Caco-2 (cell line): Measurements from ENCODE around the gene CACNA1A. TPM values are rescaled to one million over a fixed set of nuclear protein-coding genes. Genes with fewer than 3 reads are reported as not detected.

Source experiments
- BruUV-seq: library from RNA; stranded (reverse); fragments of 400-500 nt; replicated peaks from 2 replicates; lab custom pipeline; 2021; lab: Mats Ljungman, UMichigan
- CTCF ChIA-PET: fragments of 300-600 bp; sonication (Branson Sonifier 250); formaldehyde crosslinking; loops from one replicate; lab custom pipeline; 2022; ENCODE audit warnings: antibody characterized with exemption; lab: Charles Lee
- POLR2A ChIA-PET: fragments of 300-600 bp; sonication (Branson Sonifier 250); formaldehyde crosslinking; loops from one replicate; lab custom pipeline; 2022; ENCODE audit warnings: antibody characterized with exemption; lab: Charles Lee
- DNase-seq, 2 experiments: peaks; one replicate each; pipeline versions ENCODE4 v3.0.0 to v3.0.0-alpha.2; 2020 to 2022
- H3K27me3 ChIP-seq: replicated peaks from 2 replicates; pipeline ENCODE4 v1.6.0; 2011; ENCODE audit warnings: low read length; ENCODE audit not compliant: control insufficient read depth, insufficient read depth
- H3K36me3 ChIP-seq: 2 replicates; pipeline ENCODE4 v1.5.1; 2011; ENCODE audit warnings: low read length; ENCODE audit not compliant: control insufficient read depth, insufficient read depth
- H3K4me1 ChIP-seq: fragments of 250-450 bp; sonication (Bioruptor Pico); 2 replicates; pipeline ENCODE4 v1.5.1; 2020; ENCODE audit warnings: mild to moderate bottlenecking
- H3K4me3 ChIP-seq: 2 replicates; pipeline ENCODE4 v1.5.1; 2011; ENCODE audit warnings: low read depth, mild to moderate bottlenecking, control low read depth, low read length
- H3K9me3 ChIP-seq: fragments of 250-450 bp; sonication (Bioruptor Pico); 2 replicates; pipeline ENCODE4 v1.5.1; 2020; ENCODE audit warnings: mild to moderate bottlenecking, moderate library complexity
- H3K27ac Mint-ChIP-seq: one replicate; pipeline ENCODE4 v1.8.0; 2022; ENCODE audit warnings: mixed read lengths; ENCODE audit not compliant: unreplicated experiment
- H3K27me3 Mint-ChIP-seq: one replicate; pipeline ENCODE4 v1.8.0; 2022; ENCODE audit warnings: mixed read lengths; ENCODE audit not compliant: insufficient read depth, unreplicated experiment
- H3K36me3 Mint-ChIP-seq: one replicate; pipeline ENCODE4 v1.8.0; 2022; ENCODE audit warnings: mild to moderate bottlenecking, mixed read lengths; ENCODE audit not compliant: insufficient read depth, unreplicated experiment
- H3K4me1 Mint-ChIP-seq: one replicate; pipeline ENCODE4 v1.8.0; 2022; ENCODE audit warnings: low read depth, mixed read lengths; ENCODE audit not compliant: unreplicated experiment
- H3K4me3 Mint-ChIP-seq: one replicate; pipeline ENCODE4 v1.8.0; 2022; ENCODE audit warnings: mild to moderate bottlenecking, moderate library complexity, mixed read lengths; ENCODE audit not compliant: unreplicated experiment
- H3K9me3 Mint-ChIP-seq: one replicate; pipeline ENCODE4 v1.8.0; 2022; ENCODE audit warnings: mixed read lengths; ENCODE audit not compliant: unreplicated experiment
- CTCF ChIP-seq, 2 experiments: fragments of 200-600 bp in 1 of 2; IDR thresholded peaks; 1 replicate in 1 of 2; 2 replicates in 1 of 2; pipeline versions ENCODE4 v1.5.1 to v1.8.0; 2011 to 2022; ENCODE audit warnings: antibody characterized with exemption in 1 of 2, control low read depth in 1 of 2, inconsistent platforms in 1 of 2, low read depth in 1 of 2, low read length in 1 of 2, mild to moderate bottlenecking in 1 of 2, moderate library complexity in 1 of 2; ENCODE audit not compliant: insufficient read depth in 1 of 2, severe bottlenecking in 1 of 2, unreplicated experiment in 1 of 2
- intact Hi-C: fragments of 100-400 bp; cut with micrococcal nuclease; formaldehyde crosslinking; loops from one replicate; pipeline ENCODE4 v1.10.0; 2022; ENCODE audit not compliant: unreplicated experiment
- total RNA-seq: library from RNA; stranded (reverse); gene quantifications from 2 replicates; pipeline ENCODE4 v1.2.3, GENCODE V29; 2022

The CACNA1A gene
- total RNA-seq, 1 experiment from 2014 or later: not detected

- H3K27ac Mint-ChIP-seq: no peak overlapping the region
- H3K27me3 Mint-ChIP-seq: peaks cover 12% of the 10 kb centered on the region
- TF ChIP-seq CTCF (IDR thresholded peaks at IDR 0.05; ENCODE audit: insufficient read depth in 1 of 2, low read depth in 1 of 2, low read length in 1 of 2, severe bottlenecking in 1 of 2, unreplicated experiment in 1 of 2): no peak
- ChIA-PET POLR2A (no interaction called here), CTCF (no interaction called here)
- Histone ChIP-seq H3K4me3 (no peak overlapping the region), H3K9me3 (no peaks in the 10 kb centered on the region), H3K27me3 (no peaks in the 10 kb centered on the region), H3K4me1 (no peaks in the 10 kb centered on the region), H3K36me3 (no peaks in the 10 kb centered on the region)
- no peak for DNase-seq
- no peaks in the 10 kb centered on the region for H3K9me3 Mint-ChIP-seq
- intact Hi-C loops: no loop called here
- BruUV-seq: no TSS peak
- no peak overlapping the region for H3K4me3 Mint-ChIP-seq
- no peaks in the 10 kb centered on the region for H3K36me3 Mint-ChIP-seq
- H3K4me1 Mint-ChIP-seq: no peaks in the 10 kb centered on the region
Observed at GRCh38 chr19:13541554-13541953, 35.3 kb upstream of the CACNA1A start.

- Mint-ChIP-seq H3K27me3 (peaks cover 12% of the 10 kb centered on the region), H3K9me3 (no peaks in the 10 kb centered on the region), H3K4me1 (no peaks in the 10 kb centered on the region)
Observed at GRCh38 chr19:13539332-13539731, 33.1 kb upstream of the CACNA1A start.

DNA sequence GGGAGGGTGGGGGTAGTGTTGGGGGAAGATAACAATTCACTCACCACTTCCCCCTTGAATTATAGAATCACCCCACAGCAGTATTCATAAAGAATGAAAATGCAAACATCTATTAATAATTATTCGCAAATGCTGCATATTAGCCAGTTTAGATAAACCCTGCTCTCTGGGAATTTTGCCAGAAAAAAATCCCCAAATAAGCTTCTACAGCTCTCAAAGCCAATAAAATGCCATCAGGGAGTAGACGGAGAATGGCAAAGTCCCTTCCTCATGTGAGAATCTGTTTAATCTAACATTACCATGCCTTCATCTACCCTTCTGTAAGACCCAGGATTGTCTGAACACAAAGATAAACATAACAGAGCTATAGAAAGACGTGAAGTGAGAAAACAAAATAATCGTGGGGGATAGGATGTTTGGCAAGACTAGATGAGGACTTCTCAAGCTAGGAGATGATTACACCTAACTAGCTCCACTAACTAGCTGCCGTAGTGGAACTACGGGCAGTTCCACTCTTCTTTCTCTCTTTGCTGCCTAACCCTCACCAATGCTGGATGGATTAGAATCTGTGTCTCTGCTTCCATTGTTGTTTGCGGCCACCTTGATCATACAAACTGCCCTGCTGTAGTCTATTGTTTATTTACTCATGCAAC lies 32.4 kb upstream of the CACNA1A start:
- POLR2A ChIA-PET: no interaction called here
- CTCF ChIA-PET: no interaction called here
- Histone ChIP-seq H3K36me3 (no peaks in the 10 kb centered on the region), H3K4me1 (no peaks in the 10 kb centered on the region), H3K27me3 (no peaks in the 10 kb centered on the region), H3K4me3 (no peak overlapping the region), H3K9me3 (no peaks in the 10 kb centered on the region)
- H3K36me3 Mint-ChIP-seq: no peaks in the 10 kb centered on the region
- no peak for TF ChIP-seq CTCF (IDR thresholded peaks at IDR 0.05; ENCODE audit: insufficient read depth in 1 of 2, low read depth in 1 of 2, low read length in 1 of 2, severe bottlenecking in 1 of 2, unreplicated experiment in 1 of 2)
- BruUV-seq: no TSS peak
- H3K9me3 Mint-ChIP-seq: no peaks in the 10 kb centered on the region
- no peak for DNase-seq
- intact Hi-C loops: no loop called here
- peaks cover 12% of the 10 kb centered on the region for H3K27me3 Mint-ChIP-seq
- no peaks in the 10 kb centered on the region for H3K4me1 Mint-ChIP-seq
- H3K27ac Mint-ChIP-seq: no peak overlapping the region
- no peak overlapping the region for H3K4me3 Mint-ChIP-seq

More at GRCh38 chr19:13539332-13539731, 33.1 kb upstream of the CACNA1A start:
- ChIA-PET CTCF (no interaction called here), POLR2A (no interaction called here)
- DNase-seq: no peak
- no peak overlapping the region for H3K4me3 Mint-ChIP-seq
- no peak for TF ChIP-seq CTCF (IDR thresholded peaks at IDR 0.05; ENCODE audit: insufficient read depth in 1 of 2, low read depth in 1 of 2, low read length in 1 of 2, severe bottlenecking in 1 of 2, unreplicated experiment in 1 of 2)
- H3K36me3 Mint-ChIP-seq: no peaks in the 10 kb centered on the region
- BruUV-seq: no TSS peak
- H3K4me1 ChIP-seq: no peaks in the 10 kb centered on the region
- no peaks in the 10 kb centered on the region for H3K27me3 ChIP-seq
- no peak overlapping the region for H3K27ac Mint-ChIP-seq
- no peak overlapping the region for H3K4me3 ChIP-seq
- H3K36me3 ChIP-seq: no peaks in the 10 kb centered on the region
- intact Hi-C loops: no loop called here
- no peaks in the 10 kb centered on the region for H3K9me3 ChIP-seq
